Measurements from ENCODE around the gene SRSF3.

Gene SRSF3

DNA sequence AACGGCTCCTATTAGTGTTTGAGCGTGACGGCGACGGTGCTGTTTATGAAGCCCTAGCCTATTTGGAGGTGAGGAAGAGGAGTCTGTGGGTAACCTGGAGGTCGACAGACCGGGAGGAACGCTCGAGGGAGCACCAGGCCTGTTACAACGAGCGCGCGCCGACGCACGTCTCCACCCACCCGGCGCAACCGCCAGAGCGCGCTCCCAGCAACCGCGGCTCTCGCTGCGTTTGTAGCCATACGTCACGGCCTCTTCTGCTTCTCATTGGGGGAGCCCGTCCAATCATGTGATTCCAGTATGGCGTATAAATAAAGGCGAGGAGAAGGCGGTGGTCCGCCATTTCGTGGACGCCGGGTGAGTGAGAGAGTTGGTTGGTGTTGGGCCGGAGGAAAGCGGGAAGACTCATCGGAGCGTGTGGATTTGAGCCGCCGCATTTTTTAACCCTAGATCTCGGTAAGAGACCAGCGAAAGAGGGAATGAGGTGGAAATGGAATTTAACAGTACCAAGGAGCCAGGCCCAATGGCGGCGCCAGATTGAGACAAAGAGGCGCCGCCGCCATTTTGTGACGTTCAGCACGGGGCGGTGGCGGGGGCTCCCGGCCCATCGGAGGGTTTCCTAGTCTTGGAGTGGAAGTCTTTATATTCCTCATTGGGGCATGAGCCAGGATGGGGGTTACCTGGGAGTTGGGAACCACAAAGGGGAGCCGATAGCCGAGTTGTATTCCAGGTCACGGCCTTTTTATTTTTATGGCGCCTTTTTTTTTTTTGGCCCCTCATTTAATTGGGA, at the start of gene SRSF3 (continued):
- TF ChIP-seq ZNF610 (tag by site-specific recombination; IDR thresholded peaks at IDR 0.05; ENCODE audit: borderline replicate concordance) (peak; percentile 44; the same call in 1 of the 2 replicates), ZNF660 (tag by site-specific recombination; IDR thresholded peaks at IDR 0.05) (peak; percentile 85), ZNF274 (IDR thresholded peaks at IDR 0.05; ENCODE audit: low read length) (no peak), ZNF274 (tag by site-specific recombination; IDR thresholded peaks at IDR 0.05; ENCODE audit: borderline replicate concordance) (no peak), ZNF792 (tag by site-specific recombination; IDR thresholded peaks at IDR 0.05) (no peak), ZNF530 (tag by site-specific recombination; IDR thresholded peaks at IDR 0.05; ENCODE audit: low read depth) (no peak), EGR2 (tag by site-specific recombination; IDR thresholded peaks at IDR 0.05; ENCODE audit: low read depth) (peak; percentile 78), YY2 (tag by site-specific recombination; IDR thresholded peaks at IDR 0.05) (peak; percentile 99), ZNF248 (tag by site-specific recombination; IDR thresholded peaks at IDR 0.05) (no peak), ZNF843 (tag by site-specific recombination; IDR thresholded peaks at IDR 0.05) (peak; percentile 67), ZNF350 (tag by site-specific recombination; IDR thresholded peaks at IDR 0.05) (no peak), ZNF837 (tag by site-specific recombination; IDR thresholded peaks at IDR 0.05) (no peak), ZNF664 (tag by site-specific recombination; IDR thresholded peaks at IDR 0.05) (no peak), ZNF621 (tag by site-specific recombination; IDR thresholded peaks at IDR 0.05) (no peak), ZNF558 (tag by site-specific recombination; IDR thresholded peaks at IDR 0.05) (0 out of 2 replicates have a peak, but pooled peaks have one; percentile 16), ZSCAN23 (tag by site-specific recombination; IDR thresholded peaks at IDR 0.05) (no peak; the same call in none of the 2 replicates), PRDM1 (tag by site-specific recombination; IDR thresholded peaks at IDR 0.05) (no peak), SCRT1 (tag by site-specific recombination; IDR thresholded peaks at IDR 0.05; ENCODE audit: borderline replicate concordance) (no peak), ZNF76 (tag by site-specific recombination; IDR thresholded peaks at IDR 0.05; ENCODE audit: borderline replicate concordance, low read depth) (peak; percentile 74; the same call in 1 of the 2 replicates)
- TF ChIP-seq, protein P1, sequence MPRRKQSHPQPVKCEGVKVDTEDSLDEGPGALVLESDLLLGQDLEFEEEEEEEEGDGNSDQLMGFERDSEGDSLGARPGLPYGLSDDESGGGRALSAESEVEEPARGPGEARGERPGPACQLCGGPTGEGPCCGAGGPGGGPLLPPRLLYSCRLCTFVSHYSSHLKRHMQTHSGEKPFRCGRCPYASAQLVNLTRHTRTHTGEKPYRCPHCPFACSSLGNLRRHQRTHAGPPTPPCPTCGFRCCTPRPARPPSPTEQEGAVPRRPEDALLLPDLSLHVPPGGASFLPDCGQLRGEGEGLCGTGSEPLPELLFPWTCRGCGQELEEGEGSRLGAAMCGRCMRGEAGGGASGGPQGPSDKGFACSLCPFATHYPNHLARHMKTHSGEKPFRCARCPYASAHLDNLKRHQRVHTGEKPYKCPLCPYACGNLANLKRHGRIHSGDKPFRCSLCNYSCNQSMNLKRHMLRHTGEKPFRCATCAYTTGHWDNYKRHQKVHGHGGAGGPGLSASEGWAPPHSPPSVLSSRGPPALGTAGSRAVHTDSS (tag by site-specific recombination; IDR thresholded peaks at IDR 0.05), result peak; percentile 84
- TF ChIP-seq, protein P2, sequence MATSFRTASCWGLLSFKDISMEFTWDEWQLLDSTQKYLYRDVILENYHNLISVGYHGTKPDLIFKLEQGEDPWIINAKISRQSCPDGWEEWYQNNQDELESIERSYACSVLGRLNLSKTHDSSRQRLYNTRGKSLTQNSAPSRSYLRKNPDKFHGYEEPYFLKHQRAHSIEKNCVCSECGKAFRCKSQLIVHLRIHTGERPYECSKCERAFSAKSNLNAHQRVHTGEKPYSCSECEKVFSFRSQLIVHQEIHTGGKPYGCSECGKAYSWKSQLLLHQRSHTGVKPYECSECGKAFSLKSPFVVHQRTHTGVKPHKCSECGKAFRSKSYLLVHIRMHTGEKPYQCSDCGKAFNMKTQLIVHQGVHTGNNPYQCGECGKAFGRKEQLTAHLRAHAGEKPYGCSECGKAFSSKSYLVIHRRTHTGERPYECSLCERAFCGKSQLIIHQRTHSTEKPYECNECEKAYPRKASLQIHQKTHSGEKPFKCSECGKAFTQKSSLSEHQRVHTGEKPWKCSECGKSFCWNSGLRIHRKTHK (tag by site-specific recombination; IDR thresholded peaks at IDR 0.05), result no peak
- TF ChIP-seq, protein P3, sequence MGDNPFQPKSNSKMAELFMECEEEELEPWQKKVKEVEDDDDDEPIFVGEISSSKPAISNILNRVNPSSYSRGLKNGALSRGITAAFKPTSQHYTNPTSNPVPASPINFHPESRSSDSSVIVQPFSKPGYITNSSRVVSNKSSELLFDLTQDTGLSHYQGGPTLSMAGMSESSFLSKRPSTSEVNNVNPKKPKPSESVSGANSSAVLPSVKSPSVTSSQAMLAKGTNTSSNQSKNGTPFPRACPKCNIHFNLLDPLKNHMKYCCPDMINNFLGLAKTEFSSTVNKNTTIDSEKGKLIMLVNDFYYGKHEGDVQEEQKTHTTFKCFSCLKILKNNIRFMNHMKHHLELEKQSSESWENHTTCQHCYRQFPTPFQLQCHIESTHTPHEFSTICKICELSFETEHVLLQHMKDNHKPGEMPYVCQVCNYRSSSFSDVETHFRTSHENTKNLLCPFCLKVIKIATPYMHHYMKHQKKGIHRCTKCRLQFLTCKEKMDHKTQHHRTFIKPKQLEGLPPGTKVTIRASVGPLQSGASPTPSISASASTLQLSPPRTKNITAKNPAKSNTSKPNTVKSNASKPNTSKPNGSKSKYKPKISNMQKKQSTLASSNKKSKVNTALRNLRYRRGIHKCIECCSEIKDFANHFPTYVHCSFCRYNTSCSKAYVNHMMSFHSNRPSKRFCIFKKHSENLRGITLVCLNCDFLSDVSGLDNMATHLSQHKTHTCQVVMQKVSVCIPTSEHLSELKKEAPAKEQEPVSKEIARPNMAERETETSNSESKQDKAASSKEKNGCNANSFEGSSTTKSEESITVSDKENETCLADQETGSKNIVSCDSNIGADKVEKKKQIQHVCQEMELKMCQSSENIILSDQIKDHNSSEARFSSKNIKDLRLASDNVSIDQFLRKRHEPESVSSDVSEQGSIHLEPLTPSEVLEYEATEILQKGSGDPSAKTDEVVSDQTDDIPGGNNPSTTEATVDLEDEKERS (tag by site-specific recombination; IDR thresholded peaks at IDR 0.05), result peak; percentile 71; the same call in 1 of the 2 replicates
- TF ChIP-seq, protein P4, sequence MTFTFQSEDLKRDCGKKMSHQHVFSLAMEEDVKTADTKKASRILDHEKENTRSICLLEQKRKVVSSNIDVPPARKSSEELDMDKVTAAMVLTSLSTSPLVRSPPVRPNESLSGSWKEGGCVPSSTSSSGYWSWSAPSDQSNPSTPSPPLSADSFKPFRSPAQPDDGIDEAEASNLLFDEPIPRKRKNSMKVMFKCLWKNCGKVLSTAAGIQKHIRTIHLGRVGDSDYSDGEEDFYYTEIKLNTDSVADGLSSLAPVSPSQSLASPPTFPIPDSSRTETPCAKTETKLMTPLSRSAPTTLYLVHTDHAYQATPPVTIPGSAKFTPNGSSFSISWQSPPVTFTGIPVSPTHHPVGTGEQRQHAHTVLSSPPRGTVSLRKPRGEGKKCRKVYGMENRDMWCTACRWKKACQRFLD (tag by site-specific recombination; IDR thresholded peaks at IDR 0.05), result no peak
- TF ChIP-seq, protein P5, sequence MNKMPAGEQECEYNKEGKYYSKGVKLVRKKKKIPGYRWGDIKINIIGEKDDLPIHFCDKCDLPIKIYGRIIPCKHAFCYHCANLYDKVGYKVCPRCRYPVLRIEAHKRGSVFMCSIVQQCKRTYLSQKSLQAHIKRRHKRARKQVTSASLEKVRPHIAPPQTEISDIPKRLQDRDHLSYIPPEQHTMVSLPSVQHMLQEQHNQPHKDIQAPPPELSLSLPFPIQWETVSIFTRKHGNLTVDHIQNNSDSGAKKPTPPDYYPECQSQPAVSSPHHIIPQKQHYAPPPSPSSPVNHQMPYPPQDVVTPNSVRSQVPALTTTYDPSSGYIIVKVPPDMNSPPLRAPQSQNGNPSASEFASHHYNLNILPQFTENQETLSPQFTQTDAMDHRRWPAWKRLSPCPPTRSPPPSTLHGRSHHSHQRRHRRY (tag by site-specific recombination; IDR thresholded peaks at IDR 0.05), result 0 out of 2 replicates have a peak, but pooled peaks have one; percentile 59
- TF ChIP-seq, protein P6, sequence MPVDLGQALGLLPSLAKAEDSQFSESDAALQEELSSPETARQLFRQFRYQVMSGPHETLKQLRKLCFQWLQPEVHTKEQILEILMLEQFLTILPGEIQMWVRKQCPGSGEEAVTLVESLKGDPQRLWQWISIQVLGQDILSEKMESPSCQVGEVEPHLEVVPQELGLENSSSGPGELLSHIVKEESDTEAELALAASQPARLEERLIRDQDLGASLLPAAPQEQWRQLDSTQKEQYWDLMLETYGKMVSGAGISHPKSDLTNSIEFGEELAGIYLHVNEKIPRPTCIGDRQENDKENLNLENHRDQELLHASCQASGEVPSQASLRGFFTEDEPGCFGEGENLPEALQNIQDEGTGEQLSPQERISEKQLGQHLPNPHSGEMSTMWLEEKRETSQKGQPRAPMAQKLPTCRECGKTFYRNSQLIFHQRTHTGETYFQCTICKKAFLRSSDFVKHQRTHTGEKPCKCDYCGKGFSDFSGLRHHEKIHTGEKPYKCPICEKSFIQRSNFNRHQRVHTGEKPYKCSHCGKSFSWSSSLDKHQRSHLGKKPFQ (tag by site-specific recombination; IDR thresholded peaks at IDR 0.05), result 0 out of 2 replicates have a peak, but pooled peaks have one; percentile 14
- TF ChIP-seq, protein P7, sequence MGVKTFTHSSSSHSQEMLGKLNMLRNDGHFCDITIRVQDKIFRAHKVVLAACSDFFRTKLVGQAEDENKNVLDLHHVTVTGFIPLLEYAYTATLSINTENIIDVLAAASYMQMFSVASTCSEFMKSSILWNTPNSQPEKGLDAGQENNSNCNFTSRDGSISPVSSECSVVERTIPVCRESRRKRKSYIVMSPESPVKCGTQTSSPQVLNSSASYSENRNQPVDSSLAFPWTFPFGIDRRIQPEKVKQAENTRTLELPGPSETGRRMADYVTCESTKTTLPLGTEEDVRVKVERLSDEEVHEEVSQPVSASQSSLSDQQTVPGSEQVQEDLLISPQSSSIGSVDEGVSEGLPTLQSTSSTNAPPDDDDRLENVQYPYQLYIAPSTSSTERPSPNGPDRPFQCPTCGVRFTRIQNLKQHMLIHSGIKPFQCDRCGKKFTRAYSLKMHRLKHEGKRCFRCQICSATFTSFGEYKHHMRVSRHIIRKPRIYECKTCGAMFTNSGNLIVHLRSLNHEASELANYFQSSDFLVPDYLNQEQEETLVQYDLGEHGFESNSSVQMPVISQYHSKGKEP (tag by site-specific recombination; IDR thresholded peaks at IDR 0.05), result 0 out of 2 replicates have a peak, but pooled peaks have one; percentile 27
